GM12891 (cell line): Measurements from ENCODE around the gene RAMP1.
"Not testable (repeated sequence)": the region's sequence is repeated elsewhere in the genome, so short reads cannot be mapped to it uniquely, and the experiment has no call there.

ENCODE experiments used
- DNase-seq: peaks from one replicate; pipeline ENCODE4 v3.0.0; 2011; ENCODE audit warnings: low spot score; ENCODE audit not compliant: insufficient read length
- FAIRE-seq: peaks from 2 replicates; lab custom pipeline; 2011; peaks lifted over from hg19 to GRCh38; lab: Jason Lieb, UNC
- PAX5 ChIP-seq: IDR thresholded peaks from 2 replicates; pipeline ENCODE4 v1.6.1; 2011; ENCODE audit warnings: low read length, moderate library complexity, mild to moderate bottlenecking; ENCODE audit not compliant: insufficient read depth, severe bottlenecking
- POLR2A ChIP-seq: IDR thresholded peaks from 2 replicates; pipeline ENCODE4 v1.6.1; 2011; ENCODE audit warnings: low read depth, low read length, control low read depth
- POLR2AphosphoS5 ChIP-seq: IDR thresholded peaks from 2 replicates; pipeline ENCODE4 v1.6.1; 2011; ENCODE audit warnings: low read depth, low read length, control low read depth
- POU2F2 ChIP-seq: IDR thresholded peaks from 2 replicates; pipeline ENCODE4 v1.6.1; 2011; ENCODE audit warnings: low read depth, mild to moderate bottlenecking, control low read depth, low read length, moderate library complexity
- SPI1 ChIP-seq: IDR thresholded peaks from 2 replicates; pipeline ENCODE4 v1.6.1; 2011; ENCODE audit warnings: low read depth, low read length, control low read depth
- TAF1 ChIP-seq: IDR thresholded peaks from 2 replicates; pipeline ENCODE4 v1.6.1; 2011; ENCODE audit warnings: low read depth, low read length, control low read depth

The RAMP1 gene

GRCh38 chr2:237863689-237864443 is 4.4 kb downstream of the RAMP1 start:
- DNase-seq (no peak), FAIRE-seq (no peak)
- TF ChIP-seq PAX5 = no peak
- no peak for TF ChIP-seq POLR2AphosphoS5
- TF ChIP-seq TAF1 = no peak
- no peak for TF ChIP-seq SPI1
- TF ChIP-seq POLR2A = no peak

DNA sequence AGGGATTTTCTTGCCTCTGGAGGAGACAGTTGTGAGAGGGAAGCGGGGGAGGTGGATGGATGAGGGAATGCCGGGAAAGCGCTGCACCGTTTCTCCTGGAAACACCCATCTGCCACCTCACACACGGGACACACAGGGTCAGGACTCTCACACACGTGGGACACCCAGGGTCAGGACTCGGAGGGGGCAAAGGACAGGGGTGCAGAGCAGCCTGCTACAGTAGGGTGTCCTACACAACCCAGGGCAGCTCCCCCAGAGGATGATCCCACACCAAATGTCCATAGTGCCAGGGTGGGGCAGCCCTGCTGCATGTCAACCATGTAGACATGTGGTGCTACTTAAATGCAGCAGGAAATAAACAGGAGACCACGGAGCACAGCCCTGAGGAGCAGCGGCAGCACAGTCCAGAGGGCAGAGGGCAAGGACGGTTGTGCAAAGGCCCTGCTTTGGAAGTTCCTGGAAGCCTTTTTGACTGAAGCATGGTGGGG is 5.1 kb downstream of the RAMP1 start:
- no peak for FAIRE-seq
- TF ChIP-seq POLR2A = no peak
- TF ChIP-seq POU2F2 = no peak
- TF ChIP-seq TAF1 = no peak
- TF ChIP-seq PAX5 = no peak
- TF ChIP-seq POLR2AphosphoS5 = no peak
- no peak for TF ChIP-seq SPI1
- no peak for DNase-seq

- TF ChIP-seq PAX5 (no peak), POLR2A (no peak), POU2F2 (no peak), SPI1 (no peak), POLR2AphosphoS5 (no peak), TAF1 (no peak)
- DNase-seq = no peak
- no peak for FAIRE-seq
Measured at GRCh38 chr2:237864940-237865622, 5.7 kb downstream of the RAMP1 start.

DNA sequence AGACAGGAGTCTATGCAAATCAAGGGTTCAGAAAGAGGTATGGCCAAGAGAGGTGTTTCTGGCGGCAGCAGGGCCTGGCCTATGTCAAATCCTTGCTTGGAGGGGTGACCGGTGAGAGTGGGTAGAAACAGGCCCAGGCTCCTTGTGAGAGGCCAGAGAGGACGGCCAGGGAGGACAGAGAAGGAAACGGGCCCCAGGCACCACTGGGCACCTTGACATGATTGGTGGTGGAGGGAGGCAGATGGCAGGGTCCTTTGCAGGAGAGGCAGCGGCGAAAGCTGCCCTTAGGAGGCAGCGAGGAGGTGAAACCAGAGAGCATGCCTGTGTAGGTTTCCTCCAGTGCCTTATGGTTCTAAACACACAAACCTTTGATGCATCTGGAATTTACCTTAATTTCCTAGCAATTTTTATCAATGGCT is 6.2 kb downstream of the RAMP1 start:
- FAIRE-seq (no peak), DNase-seq (no peak)
- no peak for TF ChIP-seq PAX5
- TF ChIP-seq POU2F2 = no peak
- no peak for TF ChIP-seq TAF1
- TF ChIP-seq POLR2AphosphoS5 = no peak
- no peak for TF ChIP-seq SPI1
- no peak for TF ChIP-seq POLR2A

GRCh38 chr2:237866101-237866621 is 6.7 kb downstream of the RAMP1 start:
- DNase-seq = no peak
- TF ChIP-seq SPI1 (no peak), POLR2AphosphoS5 (no peak), POU2F2 (no peak), PAX5 (no peak)
- FAIRE-seq = no peak

DNA sequence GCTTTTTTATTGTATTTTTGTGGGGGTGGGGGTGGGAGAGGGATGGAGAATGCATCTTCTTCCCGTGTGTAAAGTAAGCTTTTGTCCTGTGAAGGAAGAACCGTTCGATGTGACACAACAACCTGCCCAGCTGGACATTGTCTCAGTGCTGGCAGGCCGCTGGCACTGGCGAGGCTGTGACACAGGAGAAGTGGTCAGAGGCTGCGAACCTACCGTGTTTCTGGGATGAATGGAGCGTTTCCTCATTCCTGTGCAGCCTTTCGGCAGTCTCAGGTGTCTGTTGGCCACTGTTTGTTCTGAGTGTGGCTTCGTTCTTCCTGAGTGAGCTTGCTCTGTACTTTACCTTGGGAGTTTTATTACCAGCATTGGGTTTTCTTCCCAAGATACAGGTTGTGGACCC is 8.0 kb downstream of the RAMP1 start:
- no peak for TF ChIP-seq POU2F2
- TF ChIP-seq PAX5 = no peak
- TF ChIP-seq SPI1 = no peak
- TF ChIP-seq POLR2A = no peak
- no peak for TF ChIP-seq TAF1
- no peak for TF ChIP-seq POLR2AphosphoS5
- FAIRE-seq (no peak), DNase-seq (no peak)

- DNase-seq, FAIRE-seq: not testable (repeated sequence)
Measured at GRCh38 chr2:237868074-237868473, 8.7 kb downstream of the RAMP1 start.

DNA sequence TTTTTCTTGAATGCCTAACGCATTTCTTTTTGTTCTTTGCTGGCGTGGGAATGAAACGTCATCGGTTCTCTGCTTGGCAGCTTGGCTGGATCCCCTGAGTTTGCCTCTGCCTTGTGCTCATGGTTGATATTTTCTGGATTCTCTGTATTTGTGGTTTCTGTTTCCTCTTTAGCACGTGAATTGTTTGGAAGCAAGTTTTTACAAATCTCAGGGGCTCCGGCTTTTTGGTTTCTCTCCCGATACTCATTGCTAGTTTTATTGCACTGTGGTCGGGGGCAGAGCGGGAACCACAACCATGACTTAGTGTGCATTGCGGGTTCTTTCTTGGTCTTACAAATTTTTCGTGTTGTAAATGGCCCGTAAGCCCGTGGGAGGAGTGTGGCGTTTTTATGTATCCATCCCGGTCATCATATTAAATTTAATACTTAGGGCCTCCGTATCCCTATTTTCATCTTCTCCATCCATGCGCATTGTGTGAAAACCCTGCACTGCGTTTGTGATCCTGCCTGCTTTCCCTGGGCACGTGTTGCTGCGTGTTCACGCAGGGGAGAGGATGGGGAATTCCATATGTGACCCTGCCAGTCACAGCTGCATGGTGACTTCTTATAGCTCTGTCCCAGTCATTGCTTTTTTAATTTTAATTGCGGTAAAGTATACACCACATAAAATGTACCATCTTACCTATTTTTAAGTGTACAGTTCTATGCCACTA is 9.4 kb downstream of the RAMP1 start:
- no peak for FAIRE-seq
- TF ChIP-seq TAF1 (no peak), POU2F2 (no peak), POLR2AphosphoS5 (no peak), PAX5 (no peak), POLR2A (no peak), SPI1 (no peak)

GRCh38 chr2:237869343-237870102 is 10.1 kb downstream of the RAMP1 start:
- FAIRE-seq = no peak
- TF ChIP-seq SPI1 (no peak), POLR2A (no peak), POLR2AphosphoS5 (no peak), TAF1 (no peak), PAX5 (no peak), POU2F2 (no peak)
- no peak for DNase-seq

More for the DNA sequence above, 9.4 kb downstream of the RAMP1 start:
- DNase-seq = no peak
